Sciatic nerve (tissue), 2 donors: ENCODE data around the gene MYORG. TPM values are rescaled to one million over a fixed set of nuclear protein-coding genes. Genes with fewer than 3 reads are reported as not detected.
"Not testable (repeated sequence)": the region's sequence is repeated elsewhere in the genome, so short reads cannot be mapped to it uniquely, and the experiment has no call there.

Source experiments
- ATAC-seq: fragments of 200-7000 bp; cut with Tn5 transposase; one replicate; pipeline ENCODE4 v1.9.1; 2020; ENCODE audit warnings: mild to moderate bottlenecking, moderate library complexity
- DNase-seq: peaks from one replicate; pipeline ENCODE4 v3.0.0-alpha.2; 2020; ENCODE audit warnings: low spot score
- intact Hi-C: fragments of 100-400 bp; cut with DNase I; formaldehyde crosslinking; loops from one replicate; pipeline ENCODE4 v1.14.2; 2022
- total RNA-seq: library from RNA; stranded (reverse); fragmentation: NEBNext Ultra II Directional; extraction: Animal tissue kit (Norgen Biotek cat#: 25700); gene quantifications from one replicate; pipeline ENCODE4 v1.2.1, GENCODE V29; 2021
- donor health status: DM: no; HTN: no; CAD: no.
- donor health status: DM: no; HTN: no; CAD: no.

The MYORG gene
- total RNA-seq, 1 donor from 2014 or later: 6.6 TPM

- no peak for ATAC-seq
- DNase-seq: no peak
- intact Hi-C loops: no loop called here
Observed at GRCh38 chr9:34372467-34373011, 4.2 kb downstream of the MYORG start.

GRCh38 chr9:34371886-34372466 lies 4.7 kb downstream of the MYORG start:
- DNase-seq: no peak
- intact Hi-C loops: no loop called here
- no peak for ATAC-seq

- intact Hi-C loops: no loop called here
- ATAC-seq (no peak), DNase-seq (no peak)
Observed at GRCh38 chr9:34370970-34371880, 5.5 kb downstream of the MYORG start.

GRCh38 chr9:34370335-34370969 lies 6.2 kb downstream of the MYORG start:
- intact Hi-C loops: no loop called here
- DNase-seq (no peak), ATAC-seq (no peak)

- intact Hi-C loops: no loop called here
- DNase-seq (no peak), ATAC-seq (no peak)
Observed at GRCh38 chr9:34369636-34370035, 7.1 kb downstream of the MYORG start.

GRCh38 chr9:34368796-34369195 lies 7.9 kb downstream of the MYORG start:
- intact Hi-C loops, DNase-seq, ATAC-seq: not testable (repeated sequence)

GRCh38 chr9:34367751-34368410 lies 8.8 kb downstream of the MYORG start:
- DNase-seq, intact Hi-C loops, ATAC-seq: not testable (repeated sequence)

- no peak for ATAC-seq
- intact Hi-C loops: no loop called here
- no peak for DNase-seq
Observed at GRCh38 chr9:34366365-34366764, 10.3 kb downstream of the MYORG start.

- ATAC-seq (no peak), DNase-seq (no peak)
- intact Hi-C loops: no loop called here
Observed at GRCh38 chr9:34365282-34365681, 11.4 kb downstream of the MYORG start.

GRCh38 chr9:34363619-34364351 lies 12.9 kb downstream of the MYORG start:
- intact Hi-C loops: no loop called here
- no peak for DNase-seq

GRCh38 chr9:34362614-34363214 lies 14.0 kb downstream of the MYORG start:
- no peak for DNase-seq
- ATAC-seq: no peak
- intact Hi-C loops: no loop called here

More at GRCh38 chr9:34363619-34364351, 12.9 kb downstream of the MYORG start:
- peak; percentile 82 for ATAC-seq

GRCh38 chr9:34352957-34353356 lies 23.7 kb downstream of the MYORG start:
- intact Hi-C loops, ATAC-seq: not testable (repeated sequence)
- peak; percentile 3 for DNase-seq

- intact Hi-C loops, ATAC-seq, DNase-seq: not testable (repeated sequence)
Observed at GRCh38 chr9:34352122-34352652, 24.5 kb downstream of the MYORG start.

GRCh38 chr9:34349324-34349723 lies 27.4 kb downstream of the MYORG start:
- DNase-seq: no peak
- intact Hi-C loops: no loop called here
- no peak for ATAC-seq

GRCh38 chr9:34347800-34348158 lies 28.9 kb downstream of the MYORG start:
- intact Hi-C loops: no loop called here
- no peak for ATAC-seq

GRCh38 chr9:34346873-34347799 lies 29.6 kb downstream of the MYORG start:
- ATAC-seq: no peak
- DNase-seq: no peak
- intact Hi-C loops: no loop called here

More at GRCh38 chr9:34347800-34348158, 28.9 kb downstream of the MYORG start:
- DNase-seq: no peak

GRCh38 chr9:34343605-34344004 lies 33.1 kb downstream of the MYORG start:
- intact Hi-C loops: no loop called here
- DNase-seq (no peak), ATAC-seq (no peak)
